ENCODE measurements around the gene LRRC3C. TPM values are rescaled to one million over a fixed set of nuclear protein-coding genes. Genes with fewer than 3 reads are reported as not detected.

LRRC3C gene
- total RNA-seq, 1 donor from 2014 or later, result not detected

- H3K4me1 ChIP-seq, result peaks cover 7% of the 10 kb centered on the region
- H3K4me3 ChIP-seq, result no peak overlapping the region
- no peak for DNase-seq (ENCODE audit: extremely low spot score in 2 of 2)
- no peaks in the 10 kb centered on the region for H3K36me3 ChIP-seq
- H3K9me3 ChIP-seq, result no peaks in the 10 kb centered on the region
- H3K27me3 ChIP-seq, result no peaks in the 10 kb centered on the region
- H3K27ac ChIP-seq, result no peak overlapping the region
- intact Hi-C loops (cut with DNase I), result no loop called here
- TF ChIP-seq CTCF (IDR thresholded peaks at IDR 0.05), result no peak
- no peak for TF ChIP-seq POLR2A (IDR thresholded peaks at IDR 0.05)
These were observed 6.4 kb downstream of the LRRC3C start for GRCh38 chr17:39933912-39934311.

- TF ChIP-seq POLR2A (IDR thresholded peaks at IDR 0.05) (no peak), POLR2AphosphoS5 (IDR thresholded peaks at IDR 0.05; ENCODE audit: insufficient read depth in 1 of 2, low read depth in 1 of 2) (no peak), CTCF (IDR thresholded peaks at IDR 0.05) (no peak)
- Histone ChIP-seq H3K27ac (no peak overlapping the region), H3K36me3 (no peaks in the 10 kb centered on the region), H3K4me1 (peaks cover 3% of the 10 kb centered on the region), H3K9me3 (no peaks in the 10 kb centered on the region), H3K4me3 (no peak overlapping the region), H3K27me3 (no peaks in the 10 kb centered on the region)
- DNase-seq (ENCODE audit: extremely low spot score in 2 of 2), result no peak
- intact Hi-C loops (cut with DNase I), result no loop called here
These were observed 6.8 kb downstream of the LRRC3C start for GRCh38 chr17:39934324-39934723.

- Histone ChIP-seq H3K9me3 (no peaks in the 10 kb centered on the region), H3K36me3 (no peaks in the 10 kb centered on the region), H3K27me3 (no peaks in the 10 kb centered on the region), H3K4me3 (no peak overlapping the region), H3K4me1 (no peaks in the 10 kb centered on the region), H3K27ac (no peak overlapping the region)
- no peak for TF ChIP-seq CTCF (IDR thresholded peaks at IDR 0.05)
- no peak for TF ChIP-seq POLR2A (IDR thresholded peaks at IDR 0.05)
- no peak for TF ChIP-seq POLR2AphosphoS5 (IDR thresholded peaks at IDR 0.05; ENCODE audit: insufficient read depth in 1 of 2, low read depth in 1 of 2)
- no peak for DNase-seq (ENCODE audit: extremely low spot score in 2 of 2)
- intact Hi-C loops (cut with DNase I), result no loop called here
These were observed 8.4 kb downstream of the LRRC3C start for GRCh38 chr17:39935909-39936308.

GRCh38 chr17:39937447-39937846 lies 9.9 kb downstream of the LRRC3C start:
- intact Hi-C loops (cut with DNase I), result no loop called here

More at GRCh38 chr17:39937447-39937846, 9.9 kb downstream of the LRRC3C start:
- DNase-seq (ENCODE audit: extremely low spot score in 2 of 2), result no peak
- Histone ChIP-seq H3K4me3 (no peak overlapping the region), H3K27me3 (no peaks in the 10 kb centered on the region), H3K4me1 (no peaks in the 10 kb centered on the region), H3K9me3 (no peaks in the 10 kb centered on the region), H3K27ac (no peak overlapping the region), H3K36me3 (no peaks in the 10 kb centered on the region)
- no peak for TF ChIP-seq POLR2A (IDR thresholded peaks at IDR 0.05)
- no peak for TF ChIP-seq CTCF (IDR thresholded peaks at IDR 0.05)
- no peak for TF ChIP-seq POLR2AphosphoS5 (IDR thresholded peaks at IDR 0.05; ENCODE audit: insufficient read depth in 1 of 2, low read depth in 1 of 2)

Measured in vagina (tissue), 2 donors.